GM21515 (cell line): ENCODE results near the gene ZNF274.
"Not testable (repeated sequence)": the region's sequence is repeated elsewhere in the genome, so short reads cannot be mapped to it uniquely, and the experiment has no call there.

Experiments
- ATAC-seq: cut with Tn5 transposase; IDR thresholded peaks from one replicate; pipeline ENCODE4 v1.9.1; 2021; ENCODE audit not compliant: unreplicated experiment

Gene ZNF274

DNA sequence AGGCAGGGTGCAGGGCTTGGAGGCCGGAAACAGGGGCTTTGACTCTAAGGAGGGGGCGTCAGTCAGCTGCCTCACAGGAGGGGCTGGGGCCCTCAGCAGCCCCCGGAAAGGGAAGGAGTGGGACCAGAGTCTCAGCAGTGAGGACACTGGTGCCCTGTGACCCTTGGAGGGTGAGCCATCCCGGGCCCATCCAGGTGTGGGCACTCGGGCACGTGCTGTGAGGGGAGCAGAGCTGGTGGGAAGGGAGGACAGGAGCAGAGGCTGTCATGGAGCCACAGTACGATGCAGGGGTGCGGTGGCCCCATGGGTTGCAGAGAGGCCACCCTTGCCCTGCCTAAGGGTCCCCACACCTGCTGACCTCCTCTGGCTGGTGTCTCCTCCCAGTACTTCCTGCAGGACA lies 26.7 kb downstream of the ZNF274 start:
- ATAC-seq, result no peak

DNA sequence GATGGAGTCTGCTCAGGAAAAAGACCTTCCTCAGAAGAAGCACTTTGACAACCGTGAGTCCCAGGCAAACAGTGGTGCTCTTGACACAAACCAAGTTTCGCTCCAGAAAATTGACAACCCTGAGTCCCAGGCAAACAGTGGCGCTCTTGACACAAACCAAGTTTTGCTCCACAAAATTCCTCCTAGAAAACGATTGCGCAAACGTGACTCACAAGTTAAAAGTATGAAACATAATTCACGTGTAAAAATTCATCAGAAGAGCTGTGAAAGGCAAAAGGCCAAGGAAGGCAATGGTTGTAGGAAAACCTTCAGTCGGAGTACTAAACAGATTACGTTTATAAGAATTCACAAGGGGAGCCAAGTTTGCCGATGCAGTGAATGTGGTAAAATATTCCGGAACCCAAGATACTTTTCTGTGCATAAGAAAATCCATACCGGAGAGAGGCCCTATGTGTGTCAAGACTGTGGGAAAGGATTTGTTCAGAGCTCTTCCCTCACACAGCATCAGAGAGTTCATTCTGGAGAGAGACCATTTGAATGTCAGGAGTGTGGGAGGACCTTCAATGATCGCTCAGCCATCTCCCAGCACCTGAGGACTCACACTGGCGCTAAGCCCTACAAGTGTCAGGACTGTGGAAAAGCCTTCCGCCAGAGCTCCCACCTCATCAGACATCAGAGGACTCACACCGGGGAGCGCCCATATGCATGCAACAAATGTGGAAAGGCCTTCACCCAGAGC lies 29.6 kb downstream of the ZNF274 start:
- ATAC-seq, result no peak

DNA sequence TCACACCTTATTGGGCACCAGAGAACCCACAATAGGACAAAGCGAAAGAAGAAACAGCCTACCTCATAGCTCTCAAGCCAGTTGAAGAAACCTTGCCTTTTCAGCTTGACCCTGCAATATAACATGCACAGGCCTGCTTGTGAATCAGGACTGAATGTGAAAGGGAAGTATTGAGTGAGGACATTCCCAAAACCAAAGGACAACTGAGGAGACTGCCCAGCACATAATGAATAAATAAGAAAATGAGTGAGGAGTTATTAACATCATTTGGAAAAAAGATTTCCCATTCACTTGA lies 30.2 kb downstream of the ZNF274 start:
- no peak for ATAC-seq

DNA sequence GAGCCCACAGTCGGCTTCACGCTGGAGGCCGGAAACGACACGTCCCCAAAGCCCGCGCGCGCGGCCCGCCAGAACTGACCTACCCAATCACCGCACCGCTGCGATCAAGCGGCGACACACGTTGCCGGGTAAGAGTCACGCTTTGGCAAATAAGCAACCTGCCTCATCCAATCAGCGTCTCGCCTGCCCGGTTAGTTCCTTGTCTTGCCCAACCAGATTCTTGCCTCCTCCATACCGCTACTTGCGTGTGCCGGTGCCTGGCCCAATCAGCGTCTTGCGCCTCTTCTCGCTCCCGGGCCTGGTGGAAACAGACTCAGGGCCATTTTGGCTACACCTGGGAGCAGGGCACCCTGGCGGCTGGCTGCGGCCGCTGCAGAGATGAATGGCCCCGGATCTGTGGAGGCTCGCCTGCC lies 34.2 kb downstream of the ZNF274 start:
- no peak for ATAC-seq

DNA sequence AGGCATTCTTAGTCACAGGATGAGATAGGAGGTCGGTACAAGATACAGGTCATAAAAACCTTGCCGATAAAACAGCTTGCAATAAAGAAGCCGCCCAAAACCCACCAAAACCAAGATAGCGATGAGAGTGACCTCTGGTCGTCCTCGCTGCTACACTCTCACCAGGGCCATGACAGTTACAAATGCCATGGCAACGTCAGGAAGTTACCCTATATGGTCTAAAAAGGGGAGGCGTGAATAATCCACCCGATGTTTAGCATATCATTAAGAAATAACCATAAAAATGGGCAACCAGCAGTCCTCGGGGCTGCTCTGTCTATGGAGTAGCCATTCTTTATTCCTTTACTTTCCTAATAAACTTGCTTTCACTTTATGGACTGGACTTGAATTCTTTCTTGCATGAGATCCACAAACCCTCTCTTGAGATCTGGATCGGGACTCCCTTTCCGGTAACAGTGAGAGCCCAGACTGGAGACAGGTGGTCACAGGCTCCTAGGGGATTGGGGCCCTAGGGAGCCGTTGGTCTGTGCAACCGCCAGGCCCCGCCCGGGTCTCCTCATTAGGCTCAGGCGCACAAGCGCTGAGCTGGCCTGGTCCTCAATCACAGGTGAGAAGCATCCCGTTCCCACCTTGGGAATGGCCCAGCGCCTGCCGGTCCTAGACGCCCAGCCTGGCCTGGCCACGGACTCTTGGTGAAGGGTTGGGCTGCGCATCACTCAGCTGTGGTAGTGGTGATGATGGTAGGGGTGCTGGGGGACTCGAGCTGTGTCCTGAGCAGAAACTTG lies 34.9 kb downstream of the ZNF274 start:
- ATAC-seq, result no peak

DNA sequence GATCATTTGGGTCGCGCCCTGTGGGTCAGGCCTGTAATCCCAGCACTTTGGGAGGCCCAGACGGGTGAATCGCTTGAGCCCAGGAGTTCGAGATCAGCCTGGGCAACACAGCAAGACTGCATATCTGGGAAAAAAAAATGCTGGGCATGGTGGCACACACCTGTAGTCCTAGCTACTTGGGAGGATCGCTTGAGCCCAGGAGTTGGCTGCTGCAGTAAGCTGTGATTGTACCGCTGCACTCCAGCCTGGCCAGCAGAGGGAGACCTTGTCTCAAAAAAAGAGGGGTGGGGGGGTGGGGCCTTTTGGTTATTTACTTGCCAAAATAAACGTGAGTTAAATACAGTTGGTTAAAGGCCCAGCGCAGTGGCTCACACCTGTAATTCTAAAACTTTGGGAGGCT lies 36.0 kb downstream of the ZNF274 start:
- no peak for ATAC-seq

DNA sequence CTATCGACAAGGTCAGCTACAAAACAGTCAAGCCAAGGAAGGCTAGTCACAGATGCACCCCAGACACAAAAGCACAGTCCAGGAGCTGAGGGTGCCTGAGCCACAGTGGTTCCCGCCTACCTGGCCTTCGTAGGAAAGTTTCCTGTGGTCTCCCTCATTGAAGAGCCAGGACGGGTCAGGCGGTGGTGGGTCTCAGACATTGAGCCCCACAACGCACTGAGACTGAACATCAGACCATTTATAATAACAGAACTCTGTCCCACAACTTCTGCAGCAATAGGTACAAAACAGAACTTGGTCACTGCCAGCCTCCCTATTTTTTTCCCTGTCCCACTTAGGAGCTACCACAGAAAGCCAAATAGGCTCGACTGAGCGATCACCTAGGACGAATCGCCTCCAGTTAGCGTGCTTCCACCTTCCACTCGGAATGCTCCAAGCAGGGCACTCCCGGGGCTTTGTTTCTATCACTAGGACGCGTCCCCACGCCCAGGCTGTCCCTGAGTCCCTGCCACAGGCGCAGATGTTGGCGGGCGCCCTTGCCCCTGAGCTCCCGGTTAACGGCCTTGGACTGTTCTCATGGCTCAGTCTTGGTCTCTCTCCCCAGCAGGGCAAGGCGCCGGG lies 45.2 kb downstream of the ZNF274 start:
- peak; percentile 17 for ATAC-seq

DNA sequence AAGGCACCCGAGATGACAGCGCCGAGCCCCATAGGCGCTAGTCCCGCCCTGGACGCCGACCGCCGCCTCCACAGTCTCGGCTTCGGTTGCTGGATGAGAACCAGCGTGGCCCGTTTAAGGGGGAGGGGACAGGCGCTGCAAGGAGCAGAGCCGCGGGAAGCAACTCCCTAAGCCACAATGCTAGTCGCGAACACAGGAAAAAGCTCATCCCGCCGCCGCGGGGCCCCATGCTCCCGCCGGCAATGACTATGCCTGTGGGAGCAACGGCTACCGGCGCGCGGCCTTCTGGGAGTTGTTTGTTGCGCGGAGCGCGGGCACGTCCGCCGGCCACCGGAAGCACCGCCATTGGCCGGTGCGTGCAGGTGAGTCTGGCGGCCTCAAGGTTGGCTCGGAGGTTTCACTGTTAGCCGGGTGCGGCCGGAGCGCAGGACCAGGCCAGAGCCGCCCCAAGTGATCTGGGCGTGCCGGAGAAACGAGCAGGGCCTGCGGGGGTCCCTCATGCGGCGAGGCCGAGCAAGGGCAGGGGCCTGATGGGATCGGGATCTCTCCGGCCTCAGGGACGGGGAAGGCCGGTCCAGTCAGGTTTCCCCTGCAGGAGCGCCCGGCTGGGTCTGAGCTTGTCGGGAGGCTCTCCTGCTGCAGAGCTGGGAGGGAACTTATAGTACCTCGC lies 45.9 kb downstream of the ZNF274 start, which contains the start of gene ZNF544:
ZNF544 (plus strand) TSS at position 330 of the 670 bp plus-strand sequence. CDS start 15,110 bp downstream, outside the sequence.
- peak; percentile 86 for ATAC-seq

DNA sequence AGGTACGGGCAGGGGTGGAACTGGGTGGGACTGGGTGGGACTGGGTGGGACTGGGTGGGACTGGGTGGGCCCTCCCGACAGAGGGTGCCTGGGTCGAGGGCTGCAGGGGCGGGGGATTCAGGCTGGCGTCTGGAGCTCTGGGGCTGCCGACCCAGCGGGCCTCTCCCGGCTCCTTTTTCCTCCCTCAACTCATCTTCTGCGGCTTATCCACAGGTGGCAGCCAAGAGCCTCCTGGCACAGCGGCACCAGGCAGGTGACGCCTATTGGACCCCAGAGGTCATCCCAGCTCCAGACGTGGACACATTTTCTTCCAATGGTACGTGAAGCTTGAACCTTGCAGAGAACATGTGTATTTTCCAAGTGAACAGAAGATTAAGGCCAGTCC lies 46.4 kb downstream of the ZNF274 start:
- no peak for ATAC-seq

DNA sequence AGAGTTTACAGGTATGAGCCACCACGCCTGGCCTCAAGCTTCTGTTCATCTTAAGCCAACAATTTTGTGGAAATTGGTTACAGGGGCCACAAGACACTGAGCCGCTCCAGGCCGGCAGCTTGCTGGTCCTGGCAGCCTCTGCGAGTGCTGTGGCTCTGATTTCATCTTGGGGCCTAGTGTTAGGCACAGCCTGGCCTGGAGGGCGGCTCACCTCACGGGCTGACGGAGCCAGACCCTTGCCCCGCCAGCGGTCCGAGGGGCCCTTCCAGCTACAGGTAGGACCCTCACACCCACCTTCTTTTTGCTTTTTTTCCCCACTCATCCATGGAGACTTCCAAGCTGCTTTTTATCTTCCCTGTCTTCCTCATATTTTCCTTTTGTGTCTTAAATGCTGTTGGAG lies 54.5 kb downstream of the ZNF274 start:
- no peak for ATAC-seq

DNA sequence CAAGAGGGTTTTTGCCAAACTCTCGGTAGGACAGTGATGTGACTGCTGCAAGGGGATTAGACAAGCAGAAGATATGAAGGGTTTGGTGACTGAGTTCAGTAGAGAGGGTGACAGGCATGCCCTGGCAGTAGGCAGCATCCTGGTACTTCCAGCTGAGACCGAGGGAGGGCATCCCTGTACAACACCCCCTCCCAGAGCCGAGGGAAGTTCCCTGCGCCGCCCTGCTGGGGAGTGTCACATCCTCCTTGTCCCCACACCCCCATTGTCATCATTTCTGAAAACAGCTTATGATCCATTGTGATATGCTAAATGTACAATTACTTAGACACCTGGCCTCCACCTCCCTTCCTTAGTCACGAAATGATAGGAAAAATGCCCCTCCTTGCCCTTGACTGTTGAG lies 60.5 kb downstream of the ZNF274 start:
- ATAC-seq, result no peak

DNA sequence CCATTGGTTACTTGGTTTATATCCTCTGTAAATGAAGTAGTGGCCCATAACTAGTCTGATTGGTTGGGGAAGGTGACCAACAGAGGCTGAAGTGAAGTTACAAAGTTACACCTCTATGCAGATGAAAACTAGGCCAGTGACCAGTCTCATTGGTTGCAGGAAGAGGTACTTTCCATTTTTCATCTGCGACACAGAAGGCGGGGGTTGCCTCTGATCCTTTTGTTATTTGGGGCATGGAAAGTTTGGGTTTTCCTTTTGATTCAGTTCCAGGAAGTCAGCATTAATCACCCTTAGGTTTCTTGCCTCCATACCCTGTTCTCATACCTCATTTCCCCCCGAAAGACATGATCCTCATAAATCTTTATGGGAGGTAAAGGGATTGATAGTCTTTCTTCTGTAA lies 66.0 kb downstream of the ZNF274 start:
- ATAC-seq, result no peak

DNA sequence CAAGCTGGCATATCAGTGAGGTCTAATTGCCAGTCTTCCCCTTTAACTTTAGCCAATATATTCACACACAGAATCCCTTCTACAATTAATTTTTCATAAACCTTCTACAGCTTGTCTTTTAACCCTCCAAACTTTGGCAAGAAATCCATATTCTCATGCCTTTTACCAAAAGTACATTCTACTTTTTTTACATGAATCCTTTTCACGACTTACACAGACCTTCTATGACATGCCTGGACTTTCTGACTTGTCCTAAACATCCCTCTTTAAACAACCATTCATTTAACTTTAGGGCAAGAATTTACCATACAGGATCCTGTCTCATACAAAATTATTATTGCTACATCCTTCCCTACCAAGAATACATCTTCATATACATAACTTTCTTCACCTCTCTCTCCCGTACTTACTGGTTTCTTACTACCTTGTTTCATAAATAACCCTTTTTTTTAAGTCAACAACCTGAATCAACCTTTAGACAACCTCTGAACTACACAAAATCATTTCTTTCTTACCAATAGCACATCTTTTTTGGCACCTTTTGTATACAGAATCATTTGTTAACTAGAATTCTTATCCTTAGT lies 69.3 kb downstream of the ZNF274 start:
- ATAC-seq, result no peak

DNA sequence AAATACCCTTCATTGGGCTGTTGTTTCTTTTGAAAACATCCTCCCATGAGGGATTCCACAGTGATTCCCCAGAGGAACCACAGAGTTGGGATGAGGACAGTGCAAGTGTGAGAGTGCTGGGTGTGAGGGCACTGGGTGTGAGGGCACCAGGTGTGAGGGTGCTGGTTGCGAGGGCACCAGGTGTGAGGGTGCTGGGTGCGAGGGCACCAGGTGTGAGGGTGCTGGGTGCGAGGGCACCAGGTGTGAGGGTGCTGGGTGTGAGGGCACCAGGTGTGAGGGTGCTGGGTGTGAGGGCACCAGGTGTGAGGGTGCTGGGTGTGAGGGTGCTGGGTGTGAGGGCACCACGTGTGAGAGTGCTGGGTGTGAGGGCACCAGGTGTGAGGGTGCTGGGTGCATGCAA lies 75.4 kb downstream of the ZNF274 start:
- ATAC-seq, result not testable (repeated sequence)

DNA sequence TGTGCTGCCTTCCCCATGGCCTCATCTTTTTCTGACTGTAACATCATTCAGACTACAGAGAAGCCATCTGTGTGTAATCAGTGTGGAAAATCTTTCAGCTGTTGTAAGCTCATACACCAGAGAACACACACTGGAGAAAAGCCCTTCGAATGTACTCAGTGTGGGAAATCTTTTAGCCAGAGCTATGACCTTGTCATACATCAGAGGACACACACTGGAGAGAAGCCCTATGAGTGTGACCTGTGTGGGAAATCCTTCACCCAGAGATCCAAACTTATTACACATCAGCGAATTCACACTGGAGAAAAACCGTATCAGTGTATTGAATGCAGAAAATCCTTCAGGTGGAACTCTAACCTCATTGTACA lies 78.7 kb downstream of the ZNF274 start:
- no peak for ATAC-seq

DNA sequence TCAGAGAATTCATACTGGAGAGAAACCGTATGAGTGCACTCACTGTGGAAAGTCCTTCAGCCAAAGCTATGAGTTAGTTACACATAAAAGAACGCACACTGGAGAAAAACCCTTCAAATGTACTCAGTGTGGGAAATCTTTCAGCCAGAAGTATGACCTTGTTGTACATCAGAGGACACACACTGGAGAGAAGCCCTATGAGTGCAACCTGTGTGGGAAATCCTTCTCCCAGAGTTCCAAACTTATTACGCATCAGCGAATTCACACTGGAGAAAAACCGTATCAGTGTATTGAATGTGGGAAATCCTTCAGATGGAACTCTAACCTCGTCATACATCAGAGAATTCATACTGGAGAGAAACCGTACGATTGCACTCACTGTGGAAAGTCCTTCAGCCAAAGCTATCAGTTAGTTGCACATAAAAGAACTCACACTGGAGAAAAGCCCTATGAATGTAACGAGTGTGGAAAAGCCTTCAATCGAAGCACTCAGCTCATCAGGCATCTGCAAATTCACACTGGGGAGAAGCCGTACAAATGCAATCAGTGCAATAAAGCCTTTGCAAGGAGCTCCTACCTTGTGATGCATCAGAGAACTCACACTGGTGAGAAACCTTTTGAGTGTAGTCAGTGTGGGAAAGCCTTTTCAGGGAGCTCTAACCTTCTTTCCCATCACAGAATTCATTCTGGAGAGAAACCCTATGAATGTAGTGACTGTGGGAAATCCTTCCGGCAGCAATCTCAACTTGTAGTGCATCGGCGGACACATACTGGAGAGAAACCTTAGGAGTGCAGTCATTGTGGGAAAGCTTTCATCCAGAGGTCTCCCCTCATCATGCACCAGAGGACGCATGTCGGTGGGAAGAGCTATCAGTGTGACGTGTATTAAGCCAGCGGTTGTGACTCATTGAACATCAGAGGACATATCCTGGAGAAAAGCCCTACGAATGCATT lies 79.4 kb downstream of the ZNF274 start:
- no peak for ATAC-seq

DNA sequence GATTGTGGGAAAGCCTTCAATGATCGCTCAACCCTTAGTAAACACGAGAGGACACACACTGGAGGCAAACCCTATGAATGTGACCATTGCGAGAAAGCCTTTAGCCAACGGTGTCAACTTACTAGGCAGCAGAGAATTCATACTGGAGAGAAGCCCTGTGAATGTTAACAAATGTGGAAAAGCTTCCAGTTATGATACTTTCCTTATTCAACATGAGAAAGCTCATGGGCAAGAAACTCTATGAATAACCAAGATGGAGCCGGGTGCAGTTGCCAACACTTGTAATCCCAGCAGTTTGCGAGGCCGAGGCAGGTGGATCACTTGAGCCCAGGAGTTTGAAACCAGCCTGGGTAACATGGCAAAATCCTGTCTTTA lies 80.0 kb downstream of the ZNF274 start:
- no peak for ATAC-seq
